Measurements from ENCODE around the gene NUP93. TPM values are rescaled to one million over a fixed set of nuclear protein-coding genes. Genes with fewer than 3 reads are reported as not detected.

NUP93 gene
- total RNA-seq, 1 experiment from 2014 or later, result 165 TPM

- H3K4me1 Mint-ChIP-seq, result peaks cover 16 to 19% of the 10 kb centered on the region in 2 experiments
- no peak overlapping the region for H3K27ac Mint-ChIP-seq
- Histone ChIP-seq H3K23ac (ENCODE audit: insufficient read length, low read depth, low read length) (no peak overlapping the region), H2AFZ (ENCODE audit: low read length) (no peak overlapping the region), H3K4me1 (ENCODE audit: insufficient read depth, low read length) (no peaks in the 10 kb centered on the region), H2BK120ac (ENCODE audit: low read depth, low read length, poor library complexity, severe bottlenecking) (no peak overlapping the region), H4K91ac (ENCODE audit: insufficient read length, low read depth, low read length) (no peak overlapping the region), H3K56ac (ENCODE audit: insufficient read length, low read depth, low read length) (no peak overlapping the region), H3K79me2 (ENCODE audit: insufficient read depth, low read length) (no peaks in the 10 kb centered on the region), H3K79me1 (ENCODE audit: insufficient read depth, low read depth, low read length, poor library complexity, severe bottlenecking) (no peaks in the 10 kb centered on the region), H3K4me2 (ENCODE audit: insufficient read depth, insufficient read length, low read length) (no peak overlapping the region), H3K27ac (ENCODE audit: insufficient read length, low read depth, low read length) (no peak overlapping the region), H3K14ac (ENCODE audit: insufficient read depth, low read length) (no peak overlapping the region), H2BK15ac (ENCODE audit: low read depth, low read length) (no peak overlapping the region), H3K27me3 (ENCODE audit: insufficient read depth, low read length) (no peaks in the 10 kb centered on the region), H4K20me1 (ENCODE audit: control insufficient read depth, insufficient read depth, insufficient read length) (no peaks in the 10 kb centered on the region), H3K9ac (ENCODE audit: extremely low read depth, insufficient read length, low read length) (no peak overlapping the region), H3K23me2 (ENCODE audit: insufficient read length, low read depth, low read length, poor library complexity, severe bottlenecking) (no peaks in the 10 kb centered on the region), H3K4ac (ENCODE audit: low read depth, low read length) (no peak overlapping the region), H2AK5ac (ENCODE audit: insufficient read length, low read length) (no peak overlapping the region), H3K9me3 (ENCODE audit: control insufficient read depth, low read depth, low read length) (no peaks in the 10 kb centered on the region), H2BK20ac (ENCODE audit: low read depth, low read length, poor library complexity, severe bottlenecking) (no peak overlapping the region), H2BK5ac (ENCODE audit: insufficient read length, low read length) (no peak overlapping the region), H2BK12ac (ENCODE audit: insufficient read length, low read depth, low read length) (no peak overlapping the region), H3T11ph (ENCODE audit: low read length) (no peak overlapping the region), H4K5ac (ENCODE audit: insufficient read length, low read depth, low read length) (no peak overlapping the region), H4K8ac (replicated peaks; ENCODE audit: insufficient read length, low read depth, low read length) (no peak overlapping the region), H3K18ac (ENCODE audit: insufficient read length, low read depth, low read length) (no peak overlapping the region)
- H3K27me3 Mint-ChIP-seq (ENCODE audit: low read depth), result no peaks in the 10 kb centered on the region; the same call in 1 of the 2 replicates
- no peaks in the 10 kb centered on the region for H3K36me3 Mint-ChIP-seq (ENCODE audit: insufficient read depth in 1 of 3, low read depth in 3 of 3)
- H3K9me3 Mint-ChIP-seq, result no peaks in the 10 kb centered on the region
- no peak for DNase-seq
- no peak for TF ChIP-seq CTCF (conservative IDR thresholded peaks at IDR 0.05)
- no CpG with 5 or more reads among the region's 6 CpGs for WGBS (ENCODE audit: extremely low coverage, insufficient read length, low lambda C conversion rate)
- H3K4me3 Mint-ChIP-seq, result no peak overlapping the region
Observed at GRCh38 chr16:56856876-56857447, 127.0 kb downstream of the NUP93 start.

Data from H9 (cell line).